ENCODE data around the gene KCNQ1OT1.

The KCNQ1OT1 gene

GRCh38 chr11:2724653-2725367 lies 25.0 kb upstream of the KCNQ1OT1 start:
- Histone ChIP-seq H2AFZ (ENCODE audit: low read depth, low read length) (no peak overlapping the region), H3K36me3 (replicated peaks; ENCODE audit: low read depth, low read length) (no peaks in the 10 kb centered on the region), H3K9me3 (ENCODE audit: insufficient read depth, low read length) (no peaks in the 10 kb centered on the region), H3K4me2 (ENCODE audit: low read length) (no peak overlapping the region), H4K20me1 (ENCODE audit: insufficient read depth, low read length) (no peaks in the 10 kb centered on the region), H3K79me2 (ENCODE audit: low read length) (no peaks in the 10 kb centered on the region), H3K4me3 (ENCODE audit: low read length) (no peak overlapping the region), H3K27ac (ENCODE audit: low read length) (no peak overlapping the region), H3K4me1 (ENCODE audit: low read length) (no peaks in the 10 kb centered on the region), H3K27me3 (ENCODE audit: low read depth, low read length) (peaks cover 7% of the 10 kb centered on the region; the same call in 1 of the 2 replicates), H3K9ac (ENCODE audit: low read length) (no peak overlapping the region)
- TF ChIP-seq EZH2phosphoT487 (IDR thresholded peaks at IDR 0.05; ENCODE audit: low read depth), result no peak
- no peak for TF ChIP-seq CTCF (IDR thresholded peaks at IDR 0.05; ENCODE audit: low read depth, low read length)

GRCh38 chr11:2724104-2724503 lies 24.3 kb upstream of the KCNQ1OT1 start:
- H3K4me2 ChIP-seq (ENCODE audit: low read length), result no peak overlapping the region
- H3K27ac ChIP-seq (ENCODE audit: low read length), result no peak overlapping the region
- TF ChIP-seq EZH2phosphoT487 (IDR thresholded peaks at IDR 0.05; ENCODE audit: low read depth) (no peak), CTCF (IDR thresholded peaks at IDR 0.05; ENCODE audit: low read depth, low read length) (no peak)

GRCh38 chr11:2722955-2723354 lies 23.2 kb upstream of the KCNQ1OT1 start:
- Histone ChIP-seq H3K9ac (ENCODE audit: low read length) (no peak overlapping the region), H2AFZ (ENCODE audit: low read depth, low read length) (no peak overlapping the region), H3K9me3 (ENCODE audit: insufficient read depth, low read length) (no peaks in the 10 kb centered on the region), H3K36me3 (replicated peaks; ENCODE audit: low read depth, low read length) (no peaks in the 10 kb centered on the region), H3K4me3 (ENCODE audit: low read length) (no peak overlapping the region), H3K4me2 (ENCODE audit: low read length) (no peak overlapping the region), H3K27me3 (ENCODE audit: low read depth, low read length) (peaks cover 7% of the 10 kb centered on the region; the same call in 1 of the 2 replicates), H3K4me1 (ENCODE audit: low read length) (no peaks in the 10 kb centered on the region), H3K27ac (ENCODE audit: low read length) (no peak overlapping the region), H3K79me2 (ENCODE audit: low read length) (no peaks in the 10 kb centered on the region), H4K20me1 (ENCODE audit: insufficient read depth, low read length) (no peaks in the 10 kb centered on the region)
- TF ChIP-seq CTCF (IDR thresholded peaks at IDR 0.05; ENCODE audit: low read depth, low read length) (no peak), EZH2phosphoT487 (IDR thresholded peaks at IDR 0.05; ENCODE audit: low read depth) (no peak)

More at GRCh38 chr11:2724104-2724503, 24.3 kb upstream of the KCNQ1OT1 start:
- Histone ChIP-seq H3K4me3 (ENCODE audit: low read length) (no peak overlapping the region), H3K27me3 (ENCODE audit: low read depth, low read length) (peaks cover 7% of the 10 kb centered on the region; the same call in 1 of the 2 replicates), H3K9ac (ENCODE audit: low read length) (no peak overlapping the region), H4K20me1 (ENCODE audit: insufficient read depth, low read length) (no peaks in the 10 kb centered on the region), H3K36me3 (replicated peaks; ENCODE audit: low read depth, low read length) (no peaks in the 10 kb centered on the region), H3K79me2 (ENCODE audit: low read length) (no peaks in the 10 kb centered on the region), H3K9me3 (ENCODE audit: insufficient read depth, low read length) (no peaks in the 10 kb centered on the region), H3K4me1 (ENCODE audit: low read length) (no peaks in the 10 kb centered on the region), H2AFZ (ENCODE audit: low read depth, low read length) (no peak overlapping the region)

GRCh38 chr11:2721210-2721916 lies 21.6 kb upstream of the KCNQ1OT1 start:
- Histone ChIP-seq H3K27me3 (ENCODE audit: low read depth, low read length) (no peaks in the 10 kb centered on the region), H3K4me1 (ENCODE audit: low read length) (no peaks in the 10 kb centered on the region), H2AFZ (ENCODE audit: low read depth, low read length) (no peak overlapping the region), H3K79me2 (ENCODE audit: low read length) (no peaks in the 10 kb centered on the region), H3K9ac (ENCODE audit: low read length) (no peak overlapping the region), H3K4me3 (ENCODE audit: low read length) (no peak overlapping the region), H4K20me1 (ENCODE audit: insufficient read depth, low read length) (no peaks in the 10 kb centered on the region), H3K9me3 (ENCODE audit: insufficient read depth, low read length) (no peaks in the 10 kb centered on the region), H3K27ac (ENCODE audit: low read length) (no peak overlapping the region), H3K36me3 (replicated peaks; ENCODE audit: low read depth, low read length) (no peaks in the 10 kb centered on the region), H3K4me2 (ENCODE audit: low read length) (no peak overlapping the region)
- TF ChIP-seq EZH2phosphoT487 (IDR thresholded peaks at IDR 0.05; ENCODE audit: low read depth) (no peak), CTCF (IDR thresholded peaks at IDR 0.05; ENCODE audit: low read depth, low read length) (no peak)

All from OCI-LY3 (cell line).